Measurements from ENCODE around the gene MTF1.

MTF1 gene

GRCh38 chr1:37888022-37888700 lies 28.8 kb upstream of the MTF1 start:
- DNase-seq (ENCODE audit: low read depth in 1 of 2, low spot score in 1 of 2): no peak
- H3K4me3 ChIP-seq (replicated peaks; ENCODE audit: insufficient read depth, low read length): no peak overlapping the region
- H3K27ac ChIP-seq (replicated peaks): no peak overlapping the region
- no peaks in the 10 kb centered on the region for H3K27me3 ChIP-seq (ENCODE audit: insufficient read depth, poor library complexity, severe bottlenecking)
- TF ChIP-seq SPI1 (IDR thresholded peaks at IDR 0.05; ENCODE audit: borderline replicate concordance, low read depth) (no peak), POLR2AphosphoS5 (IDR thresholded peaks at IDR 0.05; ENCODE audit: low read depth) (no peak), GABPA (IDR thresholded peaks at IDR 0.05; ENCODE audit: low read depth) (no peak), REST (IDR thresholded peaks at IDR 0.05; ENCODE audit: insufficient replicate concordance, low read depth) (no peak), CTCF (IDR thresholded peaks at IDR 0.05; ENCODE audit: insufficient read depth, low read length) (no peak)

- no peak for DNase-seq (ENCODE audit: low read depth in 1 of 2, low spot score in 1 of 2)
- TF ChIP-seq GABPA (IDR thresholded peaks at IDR 0.05; ENCODE audit: low read depth): no peak
- TF ChIP-seq CTCF (IDR thresholded peaks at IDR 0.05; ENCODE audit: insufficient read depth, low read length): no peak
- no peak for TF ChIP-seq SPI1 (IDR thresholded peaks at IDR 0.05; ENCODE audit: borderline replicate concordance, low read depth)
- no peak for TF ChIP-seq REST (IDR thresholded peaks at IDR 0.05; ENCODE audit: insufficient replicate concordance, low read depth)
- no peak for TF ChIP-seq POLR2AphosphoS5 (IDR thresholded peaks at IDR 0.05; ENCODE audit: low read depth)
- Histone ChIP-seq H3K4me3 (replicated peaks; ENCODE audit: insufficient read depth, low read length) (no peak overlapping the region), H3K27me3 (ENCODE audit: insufficient read depth, poor library complexity, severe bottlenecking) (no peaks in the 10 kb centered on the region), H3K27ac (replicated peaks) (no peak overlapping the region)
These were observed 24.8 kb upstream of the MTF1 start for GRCh38 chr1:37884145-37884544.

- no peak for DNase-seq (ENCODE audit: low read depth in 1 of 2, low spot score in 1 of 2)
- TF ChIP-seq POLR2AphosphoS5 (IDR thresholded peaks at IDR 0.05; ENCODE audit: low read depth) (no peak), SPI1 (IDR thresholded peaks at IDR 0.05; ENCODE audit: borderline replicate concordance, low read depth) (no peak), GABPA (IDR thresholded peaks at IDR 0.05; ENCODE audit: low read depth) (no peak), REST (IDR thresholded peaks at IDR 0.05; ENCODE audit: insufficient replicate concordance, low read depth) (no peak), CTCF (IDR thresholded peaks at IDR 0.05; ENCODE audit: insufficient read depth, low read length) (no peak)
These were observed 24.3 kb upstream of the MTF1 start for GRCh38 chr1:37883671-37884070.

More at GRCh38 chr1:37883671-37884070, 24.3 kb upstream of the MTF1 start:
- H3K27me3 ChIP-seq (ENCODE audit: insufficient read depth, poor library complexity, severe bottlenecking): no peaks in the 10 kb centered on the region
- H3K27ac ChIP-seq (replicated peaks): no peak overlapping the region
- no peak overlapping the region for H3K4me3 ChIP-seq (replicated peaks; ENCODE audit: insufficient read depth, low read length)
